ENCODE data around the gene APLP2. TPM values are rescaled to one million over a fixed set of nuclear protein-coding genes. Genes with fewer than 3 reads are reported as not detected.
"Not testable (repeated sequence)": the region's sequence is repeated elsewhere in the genome, so short reads cannot be mapped to it uniquely, and the experiment has no call there.

Gene APLP2
- total RNA-seq, 1 experiment from 2014 or later: 447 TPM

- Mint-ChIP-seq H3K4me1 (ENCODE audit: low read depth, unreplicated experiment) (no peaks in the 10 kb centered on the region), H3K27ac (ENCODE audit: unreplicated experiment) (peak overlapping the region; percentile 27), H3K27me3 (ENCODE audit: unreplicated experiment) (no peaks in the 10 kb centered on the region), H3K36me3 (ENCODE audit: insufficient read depth, unreplicated experiment) (peaks cover 26% of the 10 kb centered on the region), H3K4me3 (ENCODE audit: low read depth, unreplicated experiment) (no peak overlapping the region), H3K9me3 (ENCODE audit: low read depth, unreplicated experiment) (no peaks in the 10 kb centered on the region)
- CTCF ChIA-PET: no interaction called here
- intact Hi-C loops (cut with micrococcal nuclease; ENCODE audit: unreplicated experiment): no loop called here
- no TSS peak for BruUV-seq (replicated peaks)
- no peak for TF ChIP-seq CTCF (IDR thresholded peaks at IDR 0.05; ENCODE audit: unreplicated experiment)
- DNase-seq: no peak
These were observed 120.0 kb downstream of the APLP2 start for GRCh38 chr11:130189492-130190210.

- Mint-ChIP-seq H3K27me3 (ENCODE audit: unreplicated experiment) (no peaks in the 10 kb centered on the region), H3K4me1 (ENCODE audit: low read depth, unreplicated experiment) (no peaks in the 10 kb centered on the region), H3K36me3 (ENCODE audit: insufficient read depth, unreplicated experiment) (peaks cover 29% of the 10 kb centered on the region), H3K4me3 (ENCODE audit: low read depth, unreplicated experiment) (no peak overlapping the region), H3K9me3 (ENCODE audit: low read depth, unreplicated experiment) (no peaks in the 10 kb centered on the region), H3K27ac (ENCODE audit: unreplicated experiment) (no peak overlapping the region)
- no peak for DNase-seq
- BruUV-seq (replicated peaks): no TSS peak
- CTCF ChIA-PET: no interaction called here
- TF ChIP-seq CTCF (IDR thresholded peaks at IDR 0.05; ENCODE audit: unreplicated experiment): no peak
- intact Hi-C loops (cut with micrococcal nuclease; ENCODE audit: unreplicated experiment): no loop called here
These were observed 120.7 kb downstream of the APLP2 start for GRCh38 chr11:130190371-130190881.

- BruUV-seq (replicated peaks): no TSS peak
- Mint-ChIP-seq H3K4me3 (ENCODE audit: low read depth, unreplicated experiment) (no peak overlapping the region), H3K27ac (ENCODE audit: unreplicated experiment) (no peak overlapping the region), H3K4me1 (ENCODE audit: low read depth, unreplicated experiment) (no peaks in the 10 kb centered on the region), H3K9me3 (ENCODE audit: low read depth, unreplicated experiment) (no peaks in the 10 kb centered on the region), H3K27me3 (ENCODE audit: unreplicated experiment) (no peaks in the 10 kb centered on the region), H3K36me3 (ENCODE audit: insufficient read depth, unreplicated experiment) (peaks cover 29% of the 10 kb centered on the region)
- DNase-seq: no peak
- no peak for TF ChIP-seq CTCF (IDR thresholded peaks at IDR 0.05; ENCODE audit: unreplicated experiment)
- intact Hi-C loops (cut with micrococcal nuclease; ENCODE audit: unreplicated experiment): no loop called here
- CTCF ChIA-PET: interaction anchor here (0.9 kb wide), 1 partner anchor 21 kb away, joined by 3 read pairs; no protein-coding TSS in a partner anchor
These were observed 122.2 kb downstream of the APLP2 start for GRCh38 chr11:130191896-130192295.

GRCh38 chr11:130192845-130193267 lies 123.2 kb downstream of the APLP2 start:
- DNase-seq: no peak
- intact Hi-C loops (cut with micrococcal nuclease; ENCODE audit: unreplicated experiment): no loop called here
- CTCF ChIA-PET: interaction anchor here (0.9 kb wide), 1 partner anchor 20 kb away, joined by 3 read pairs; no protein-coding TSS in a partner anchor
- Mint-ChIP-seq H3K36me3 (ENCODE audit: insufficient read depth, unreplicated experiment) (peaks cover 31% of the 10 kb centered on the region), H3K27ac (ENCODE audit: unreplicated experiment) (no peak overlapping the region), H3K27me3 (ENCODE audit: unreplicated experiment) (no peaks in the 10 kb centered on the region), H3K9me3 (ENCODE audit: low read depth, unreplicated experiment) (no peaks in the 10 kb centered on the region), H3K4me1 (ENCODE audit: low read depth, unreplicated experiment) (no peaks in the 10 kb centered on the region), H3K4me3 (ENCODE audit: low read depth, unreplicated experiment) (no peak overlapping the region)
- no peak for TF ChIP-seq CTCF (IDR thresholded peaks at IDR 0.05; ENCODE audit: unreplicated experiment)
- no TSS peak for BruUV-seq (replicated peaks)

- H3K4me3 Mint-ChIP-seq (ENCODE audit: low read depth, unreplicated experiment); H3K9me3 Mint-ChIP-seq (ENCODE audit: low read depth, unreplicated experiment); CTCF ChIA-PET; DNase-seq; intact Hi-C loops (cut with micrococcal nuclease; ENCODE audit: unreplicated experiment); H3K4me1 Mint-ChIP-seq (ENCODE audit: low read depth, unreplicated experiment); H3K27me3 Mint-ChIP-seq (ENCODE audit: unreplicated experiment); H3K27ac Mint-ChIP-seq (ENCODE audit: unreplicated experiment); BruUV-seq (replicated peaks): not testable (repeated sequence)
- peaks cover 31% of the 10 kb centered on the region for H3K36me3 Mint-ChIP-seq (ENCODE audit: insufficient read depth, unreplicated experiment)
These were observed 123.9 kb downstream of the APLP2 start for GRCh38 chr11:130193551-130193950.

Measured in Calu3 (cell line).